Testis (tissue), 3 donors: Measurements from ENCODE around the gene SLCO3A1. TPM values are rescaled to one million over a fixed set of nuclear protein-coding genes. Genes with fewer than 3 reads are reported as not detected.

Source experiments
- DNase-seq: peaks from one replicate; pipeline ENCODE4 v3.0.0-alpha.2; 2019
- H3K27ac ChIP-seq, 2 donors: fragments of 200-600 bp; sonication (generic); one replicate each; pipeline ENCODE4 v1.5.1; 2019
- H3K27me3 ChIP-seq: fragments of 200-600 bp; sonication (generic); one replicate; pipeline ENCODE4 v1.5.1; 2019
- H3K36me3 ChIP-seq: fragments of 200-600 bp; sonication (generic); one replicate; pipeline ENCODE4 v1.5.1; 2017; ENCODE audit warnings: low read depth; ENCODE audit errors: missing control alignments
- H3K4me1 ChIP-seq: fragments of 200-600 bp; sonication (generic); one replicate; pipeline ENCODE4 v1.5.1; 2019
- H3K4me3 ChIP-seq, 2 donors: fragments of 200-600 bp; sonication (generic); one replicate each; pipeline ENCODE4 v1.5.1; 2017 to 2019
- H3K9me3 ChIP-seq: fragments of 200-600 bp; sonication (generic); one replicate; pipeline ENCODE4 v1.5.1; 2017
- POLR2A ChIP-seq: fragments of 450-650 bp; IDR thresholded peaks from one replicate; pipeline ENCODE4 v1.6.1; 2017; ENCODE audit warnings: antibody characterized with exemption, mild to moderate bottlenecking, moderate library complexity
- WGBS, 2 donors: methylation state at CpG; one replicate each; pipeline ENCODE4 v1.1.5; 2018; 5-methylcytosine and 5-hydroxymethylcytosine counted together
- intact Hi-C: fragments of 100-400 bp; cut with DNase I; formaldehyde crosslinking; loops from one replicate; pipeline ENCODE4 v1.15.1; 2023; ENCODE audit warnings: low total_unique reads
- polyA plus RNA-seq: library from polyadenylated mRNA; stranded (reverse); fragments of 350-450 nt; fragmentation: Illumina TruSeq; extraction: RNeasy Lipid Tissue Mini Kit (QIAGEN cat#74804); gene quantifications from one replicate; pipeline ENCODE4 v1.2.3, GENCODE V29; 2014; ENCODE audit warnings: low read depth, low replicate concordance; ENCODE audit not compliant: insufficient read depth
- total RNA-seq, 2 donors: library from RNA; depleted of rRNA; stranded (reverse); fragments of >200 nt; gene quantifications; one replicate each; pipeline ENCODE4 v1.2.3, GENCODE V29; 2016
- TF ChIP-seq, protein P1 (sequence below), 3 experiments: fragments of 450-650 bp in 2 of 3; fragments of 200-600 bp in 1 of 3; sonication (generic) in 1 of 3; IDR thresholded peaks; one replicate each; pipeline ENCODE4 v1.5.1; 2016 to 2019; ENCODE audit warnings: antibody characterized with exemption in 3 of 3, mild to moderate bottlenecking in 2 of 3, moderate library complexity in 1 of 3

The SLCO3A1 gene
- total and polyA plus RNA-seq, 3 donors from 2014 or later, result 76.3 to 144 (median 77.2) TPM

DNA sequence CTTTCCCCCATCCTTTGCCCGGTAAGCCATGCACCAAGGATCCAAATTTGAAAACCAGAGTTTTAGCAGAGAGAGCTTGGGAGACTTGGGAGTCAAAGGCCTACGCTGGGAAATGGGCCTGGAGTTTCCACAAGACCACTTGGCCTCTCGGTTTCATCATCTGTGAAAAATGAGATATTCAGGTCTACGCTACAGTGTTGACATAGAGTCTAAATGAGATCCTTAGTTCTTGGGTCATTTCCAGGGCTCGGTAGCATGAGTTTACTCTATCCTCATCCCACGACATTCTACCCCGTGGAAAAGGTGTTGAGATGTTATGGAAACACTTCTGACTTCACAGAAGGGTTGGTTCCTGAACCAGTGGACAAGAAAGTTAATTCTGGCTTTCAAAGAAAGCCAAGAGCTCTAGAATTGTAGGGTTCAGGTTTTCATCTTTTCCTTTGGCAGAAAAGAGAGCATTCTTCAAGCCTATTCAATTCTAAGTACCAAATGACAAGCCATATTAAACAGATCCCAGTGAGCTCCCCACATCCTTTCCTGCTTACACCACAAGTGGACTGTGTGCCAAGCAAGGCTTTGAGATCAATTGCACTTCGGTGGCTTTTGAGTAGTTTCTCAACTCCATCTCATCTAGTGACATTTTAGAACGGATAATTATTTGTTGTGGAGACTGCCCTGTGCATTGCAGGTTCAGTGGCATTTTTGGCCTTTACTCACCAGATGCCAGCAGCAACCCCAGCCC lies 219.7 kb downstream of the SLCO3A1 start:
- 87 to 96% methylated on average over 9 of the region's 9 CpGs for WGBS, 2 donors

GRCh38 chr15:92074101-92074500 lies 220.6 kb downstream of the SLCO3A1 start:
- no peaks in the 10 kb centered on the region for H3K36me3 ChIP-seq
- H3K9me3 ChIP-seq, result no peaks in the 10 kb centered on the region
- 79 to 88% methylated on average over 4 of the region's 4 CpGs for WGBS, 2 donors
- DNase-seq, result no peak
- peaks cover 4% of the 10 kb centered on the region for H3K4me1 ChIP-seq
- H3K27me3 ChIP-seq, result no peaks in the 10 kb centered on the region
- intact Hi-C loops, result loop anchor here (10.0 kb wide), 1 partner anchor 219 kb away; the partner anchor contains the start of gene SLCO3A1
- no peak for TF ChIP-seq POLR2A
- TF ChIP-seq, protein P1, sequence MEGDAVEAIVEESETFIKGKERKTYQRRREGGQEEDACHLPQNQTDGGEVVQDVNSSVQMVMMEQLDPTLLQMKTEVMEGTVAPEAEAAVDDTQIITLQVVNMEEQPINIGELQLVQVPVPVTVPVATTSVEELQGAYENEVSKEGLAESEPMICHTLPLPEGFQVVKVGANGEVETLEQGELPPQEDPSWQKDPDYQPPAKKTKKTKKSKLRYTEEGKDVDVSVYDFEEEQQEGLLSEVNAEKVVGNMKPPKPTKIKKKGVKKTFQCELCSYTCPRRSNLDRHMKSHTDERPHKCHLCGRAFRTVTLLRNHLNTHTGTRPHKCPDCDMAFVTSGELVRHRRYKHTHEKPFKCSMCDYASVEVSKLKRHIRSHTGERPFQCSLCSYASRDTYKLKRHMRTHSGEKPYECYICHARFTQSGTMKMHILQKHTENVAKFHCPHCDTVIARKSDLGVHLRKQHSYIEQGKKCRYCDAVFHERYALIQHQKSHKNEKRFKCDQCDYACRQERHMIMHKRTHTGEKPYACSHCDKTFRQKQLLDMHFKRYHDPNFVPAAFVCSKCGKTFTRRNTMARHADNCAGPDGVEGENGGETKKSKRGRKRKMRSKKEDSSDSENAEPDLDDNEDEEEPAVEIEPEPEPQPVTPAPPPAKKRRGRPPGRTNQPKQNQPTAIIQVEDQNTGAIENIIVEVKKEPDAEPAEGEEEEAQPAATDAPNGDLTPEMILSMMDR (IDR thresholded peaks at IDR 0.05), result no peak
- H3K27ac ChIP-seq, result no peak overlapping the region
- no peak overlapping the region for H3K4me3 ChIP-seq

More for the DNA sequence above, 219.7 kb downstream of the SLCO3A1 start:
- no peaks in the 10 kb centered on the region for H3K36me3 ChIP-seq
- peaks cover 4% of the 10 kb centered on the region for H3K4me1 ChIP-seq
- DNase-seq, result no peak
- TF ChIP-seq, protein P1 (IDR thresholded peaks at IDR 0.05), result no peak
- TF ChIP-seq POLR2A, result no peak
- H3K27me3 ChIP-seq, result no peaks in the 10 kb centered on the region
- intact Hi-C loops, result loop anchor here (10.0 kb wide), 1 partner anchor 218 kb away; the partner anchor contains the start of gene SLCO3A1
- H3K4me3 ChIP-seq, result no peak overlapping the region
- no peak overlapping the region for H3K27ac ChIP-seq
- H3K9me3 ChIP-seq, result no peaks in the 10 kb centered on the region

- no peaks in the 10 kb centered on the region for H3K36me3 ChIP-seq
- no peaks in the 10 kb centered on the region for H3K27me3 ChIP-seq
- 68 to 80% methylated on average over 5 of the region's 5 CpGs for WGBS, 2 donors
- H3K9me3 ChIP-seq, result no peaks in the 10 kb centered on the region
- H3K4me1 ChIP-seq, result peaks cover 4% of the 10 kb centered on the region
- intact Hi-C loops, result loop anchor here (10.0 kb wide), 1 partner anchor 220 kb away; the partner anchor contains the start of gene SLCO3A1
- TF ChIP-seq, protein P1 (IDR thresholded peaks at IDR 0.05), result no peak
- no peak for TF ChIP-seq POLR2A
- H3K4me3 ChIP-seq, result no peak overlapping the region
- no peak for DNase-seq
- H3K27ac ChIP-seq, result no peak overlapping the region
Measured at GRCh38 chr15:92074646-92075045, 221.1 kb downstream of the SLCO3A1 start.

GRCh38 chr15:92075764-92076163 lies 222.3 kb downstream of the SLCO3A1 start:
- intact Hi-C loops, result loop anchor here (10.0 kb wide), 1 partner anchor 221 kb away; the partner anchor contains the start of gene SLCO3A1

More at GRCh38 chr15:92075764-92076163, 222.3 kb downstream of the SLCO3A1 start:
- 77 to 90% methylated on average over 7 of the region's 7 CpGs for WGBS, 2 donors
- Histone ChIP-seq H3K9me3 (no peaks in the 10 kb centered on the region), H3K4me1 (peaks cover 4% of the 10 kb centered on the region), H3K36me3 (no peaks in the 10 kb centered on the region), H3K4me3 (no peak overlapping the region), H3K27me3 (no peaks in the 10 kb centered on the region), H3K27ac (no peak overlapping the region)
- TF ChIP-seq, protein P1 (IDR thresholded peaks at IDR 0.05), result no peak
- TF ChIP-seq POLR2A, result no peak
- DNase-seq, result no peak
